GM06990 (cell line): ENCODE measurements around the gene CEMP1.

Experiments
- DNase-seq: peaks from one replicate; pipeline ENCODE4 v3.0.0-alpha.2; 2011; ENCODE audit not compliant: insufficient read length; ENCODE audit errors: extremely low read depth
- H3K27me3 ChIP-seq: replicated peaks from 2 replicates; pipeline ENCODE4 v1.6.0; 2011; ENCODE audit warnings: low read length; ENCODE audit not compliant: control insufficient read depth, insufficient read depth
- H3K36me3 ChIP-seq: 2 replicates; pipeline ENCODE4 v1.5.1; 2011; ENCODE audit warnings: low read length; ENCODE audit not compliant: control insufficient read depth, insufficient read depth
- H3K4me3 ChIP-seq: replicated peaks from 2 replicates; pipeline ENCODE4 v1.5.1; 2011; ENCODE audit warnings: low read depth, mild to moderate bottlenecking, control low read depth, low read length
- CTCF ChIP-seq: IDR thresholded peaks from 2 replicates; pipeline ENCODE4 v1.5.1; 2011; ENCODE audit warnings: low read length, control low read depth, mild to moderate bottlenecking, inconsistent platforms; ENCODE audit not compliant: insufficient read depth, poor library complexity, severe bottlenecking

The CEMP1 gene

DNA sequence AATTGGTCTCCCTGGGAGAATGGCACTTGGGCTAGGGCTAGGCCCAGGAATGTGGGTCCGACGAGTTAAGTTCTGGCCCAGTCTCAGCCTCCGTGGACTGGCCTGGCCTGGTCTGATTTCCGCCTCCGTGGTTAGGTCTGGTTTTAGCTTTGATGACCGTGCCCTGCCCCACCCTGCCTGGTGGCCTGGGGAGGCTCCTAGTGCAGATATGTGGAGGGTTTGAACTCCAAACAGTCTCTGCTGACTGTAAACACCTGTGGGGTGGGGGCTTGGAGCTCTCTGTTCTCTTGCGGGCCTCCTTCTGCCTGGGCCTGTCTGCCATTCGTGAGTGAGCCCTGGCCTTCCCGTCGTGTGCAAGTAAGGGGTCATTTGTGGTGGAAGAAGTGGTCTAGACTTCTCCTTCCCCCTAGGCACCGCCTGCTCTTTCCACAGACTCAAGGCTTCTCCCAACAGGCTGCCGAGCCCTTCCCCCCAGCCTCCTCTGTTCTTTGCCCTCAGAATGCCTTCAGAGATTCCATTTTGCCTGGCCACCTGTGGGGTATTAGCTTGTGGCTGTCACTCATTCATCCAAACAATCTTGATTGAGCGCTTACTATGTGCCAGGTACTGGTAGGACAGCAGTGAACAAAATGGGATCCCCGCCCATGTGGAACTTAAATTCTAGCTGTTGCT lies 15.9 kb downstream of the CEMP1 start:
- no peaks in the 10 kb centered on the region for H3K27me3 ChIP-seq
- peak overlapping the region; percentile 92 for H3K4me3 ChIP-seq
- DNase-seq = no peak
- H3K36me3 ChIP-seq = peaks cover 12% of the 10 kb centered on the region
- TF ChIP-seq CTCF = no peak

DNA sequence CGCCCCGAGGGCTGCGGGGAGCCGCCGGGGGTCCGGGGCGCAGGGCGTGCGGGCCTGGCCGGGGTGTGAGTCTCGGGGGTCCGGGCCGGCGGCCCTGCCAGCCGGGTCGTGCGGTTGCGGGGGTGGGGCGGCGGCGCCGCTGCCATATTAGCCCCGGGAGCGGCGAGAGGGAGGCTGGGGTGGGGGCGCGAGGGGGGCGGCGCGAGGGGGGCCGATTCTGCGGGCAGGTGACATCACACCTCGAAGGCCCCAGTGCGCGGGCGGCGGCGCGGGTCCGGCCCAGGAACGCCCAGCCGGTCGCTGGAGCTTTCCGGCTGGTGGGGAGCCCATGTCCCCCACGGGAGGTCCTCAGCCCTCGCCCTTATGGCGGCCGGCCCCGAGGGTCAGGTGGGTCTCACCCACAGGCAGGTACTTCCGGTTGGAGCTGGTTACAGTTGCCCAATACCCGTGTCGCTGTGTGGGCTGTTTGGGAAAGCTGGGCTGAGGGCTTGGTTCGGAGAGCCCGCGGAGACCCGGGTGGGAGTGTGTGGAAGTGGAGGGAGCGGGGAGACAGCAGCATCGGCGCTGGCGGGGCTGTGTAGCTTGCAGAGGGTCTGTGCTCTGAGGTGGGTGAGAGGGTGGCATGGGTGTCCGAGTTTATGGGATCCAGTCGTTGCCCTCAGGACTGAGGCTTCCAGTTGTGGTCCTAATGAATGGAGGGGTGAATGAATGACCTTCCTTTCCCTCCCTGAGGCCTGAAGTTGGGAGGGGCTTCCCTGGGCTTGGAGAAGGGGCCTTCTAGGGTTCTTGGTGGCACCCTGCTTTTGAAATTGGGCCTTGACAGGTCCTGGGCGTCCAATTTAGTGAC lies 16.7 kb downstream of the CEMP1 start:
- H3K4me3 ChIP-seq = peak overlapping the region; percentile 92
- H3K36me3 ChIP-seq = peaks cover 12% of the 10 kb centered on the region
- no peak for TF ChIP-seq CTCF
- no peak for DNase-seq
- H3K27me3 ChIP-seq = no peaks in the 10 kb centered on the region

GRCh38 chr16:2513405-2514332 lies 17.5 kb downstream of the CEMP1 start, which contains the start of gene ATP6V0C:
Gene ATP6V0C, plus strand, starts transcription at chr16:2513952. Its CDS starts 152 bp downstream, at chr16:2514104.
- peak; percentile 97 for DNase-seq
- peaks cover 7% of the 10 kb centered on the region for H3K36me3 ChIP-seq
- no peaks in the 10 kb centered on the region for H3K27me3 ChIP-seq
- peak within 1 kb of the TSS; percentile 92 for H3K4me3 ChIP-seq
- TF ChIP-seq CTCF = no peak

GRCh38 chr16:2512735-2513404 lies 18.3 kb downstream of the CEMP1 start:
- DNase-seq = peak; percentile 59

More at GRCh38 chr16:2512735-2513404, 18.3 kb downstream of the CEMP1 start:
- Histone ChIP-seq H3K36me3 (peaks cover 7% of the 10 kb centered on the region), H3K27me3 (no peaks in the 10 kb centered on the region), H3K4me3 (peak overlapping the region; percentile 39)
- TF ChIP-seq CTCF = peak; percentile 11
